ENCODE data around the gene APLP2. TPM values are rescaled to one million over a fixed set of nuclear protein-coding genes. Genes with fewer than 3 reads are reported as not detected.

The APLP2 gene
- total and polyA plus RNA-seq, 2 of the 13 experiments (the other 11 are each of a cell fraction or from before 2014, with no cell fraction given), result 315 to 594 TPM

GRCh38 chr11:130163346-130164220, 93.9 kb downstream of the APLP2 start (continued):
- no peak for TF ChIP-seq ZNF441 (CRISPR knock-in tag; IDR thresholded peaks at IDR 0.05; ENCODE audit: borderline replicate concordance)
- no peak for TF ChIP-seq ZNF776 (CRISPR knock-in tag; IDR thresholded peaks at IDR 0.05)
- TF ChIP-seq, protein P1, sequence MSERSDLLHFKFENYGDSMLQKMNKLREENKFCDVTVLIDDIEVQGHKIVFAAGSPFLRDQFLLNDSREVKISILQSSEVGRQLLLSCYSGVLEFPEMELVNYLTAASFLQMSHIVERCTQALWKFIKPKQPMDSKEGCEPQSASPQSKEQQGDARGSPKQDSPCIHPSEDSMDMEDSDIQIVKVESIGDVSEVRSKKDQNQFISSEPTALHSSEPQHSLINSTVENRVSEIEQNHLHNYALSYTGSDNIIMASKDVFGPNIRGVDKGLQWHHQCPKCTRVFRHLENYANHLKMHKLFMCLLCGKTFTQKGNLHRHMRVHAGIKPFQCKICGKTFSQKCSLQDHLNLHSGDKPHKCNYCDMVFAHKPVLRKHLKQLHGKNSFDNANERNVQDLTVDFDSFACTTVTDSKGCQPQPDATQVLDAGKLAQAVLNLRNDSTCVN (CRISPR knock-in tag; IDR thresholded peaks at IDR 0.05; ENCODE audit: borderline replicate concordance), result 0 out of 2 replicates have a peak, but pooled peaks have one; percentile 72
- TF ChIP-seq ZNF883 (CRISPR knock-in tag; IDR thresholded peaks at IDR 0.05; ENCODE audit: not compliant biosample characterization), result peak; percentile 80
- peak; percentile 75; the same call in 1 of the 2 replicates for TF ChIP-seq CEBPB (IDR thresholded peaks at IDR 0.05; ENCODE audit: borderline replicate concordance, low read depth, low read length)
- TF ChIP-seq PAXIP1 (CRISPR knock-in tag; conservative IDR thresholded peaks at IDR 0.05), result no peak
- TF ChIP-seq ZFAT (CRISPR knock-in tag; conservative IDR thresholded peaks at IDR 0.05), result no peak
- TF ChIP-seq FIP1L1 (IDR thresholded peaks at IDR 0.05; ENCODE audit: borderline replicate concordance, insufficient read depth, low read depth, low read length), result no peak
- TF ChIP-seq, protein P2, sequence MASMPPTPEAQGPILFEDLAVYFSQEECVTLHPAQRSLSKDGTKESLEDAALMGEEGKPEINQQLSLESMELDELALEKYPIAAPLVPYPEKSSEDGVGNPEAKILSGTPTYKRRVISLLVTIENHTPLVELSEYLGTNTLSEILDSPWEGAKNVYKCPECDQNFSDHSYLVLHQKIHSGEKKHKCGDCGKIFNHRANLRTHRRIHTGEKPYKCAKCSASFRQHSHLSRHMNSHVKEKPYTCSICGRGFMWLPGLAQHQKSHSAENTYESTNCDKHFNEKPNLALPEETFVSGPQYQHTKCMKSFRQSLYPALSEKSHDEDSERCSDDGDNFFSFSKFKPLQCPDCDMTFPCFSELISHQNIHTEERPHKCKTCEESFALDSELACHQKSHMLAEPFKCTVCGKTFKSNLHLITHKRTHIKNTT (CRISPR knock-in tag; IDR thresholded peaks at IDR 0.05), result no peak
- TF ChIP-seq ZNF124 (CRISPR knock-in tag; IDR thresholded peaks at IDR 0.05), result no peak
- TF ChIP-seq ZNF33A (CRISPR knock-in tag; IDR thresholded peaks at IDR 0.05; ENCODE audit: borderline replicate concordance), result no peak
- no peak for TF ChIP-seq HOXA9 (CRISPR knock-in tag; IDR thresholded peaks at IDR 0.05; ENCODE audit: borderline replicate concordance)
- no peak for TF ChIP-seq TOE1 (CRISPR knock-in tag; IDR thresholded peaks at IDR 0.05)
- TF ChIP-seq PRDM10 (CRISPR knock-in tag; IDR thresholded peaks at IDR 0.05; ENCODE audit: low read depth), result no peak
- TF ChIP-seq, protein P3, sequence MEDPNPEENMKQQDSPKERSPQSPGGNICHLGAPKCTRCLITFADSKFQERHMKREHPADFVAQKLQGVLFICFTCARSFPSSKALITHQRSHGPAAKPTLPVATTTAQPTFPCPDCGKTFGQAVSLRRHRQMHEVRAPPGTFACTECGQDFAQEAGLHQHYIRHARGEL (CRISPR knock-in tag; IDR thresholded peaks at IDR 0.05), result no peak
- no peak for TF ChIP-seq MBNL3 (CRISPR knock-in tag; conservative IDR thresholded peaks at IDR 0.05)
- no peak for TF ChIP-seq AGO2 (optimal IDR thresholded peaks at IDR 0.05; ENCODE audit: low read depth, low read length)

All from HepG2 (cell line).